GM12872 (cell line): Measurements from ENCODE around the gene BICRA.

Source experiments
- TF ChIP-seq, protein P1 (sequence below): IDR thresholded peaks from 3 replicates; pipeline ENCODE4 v1.5.1; 2011; ENCODE audit warnings: low read depth, mild to moderate bottlenecking, low read length, moderate library complexity; ENCODE audit not compliant: insufficient read depth

BICRA gene

DNA sequence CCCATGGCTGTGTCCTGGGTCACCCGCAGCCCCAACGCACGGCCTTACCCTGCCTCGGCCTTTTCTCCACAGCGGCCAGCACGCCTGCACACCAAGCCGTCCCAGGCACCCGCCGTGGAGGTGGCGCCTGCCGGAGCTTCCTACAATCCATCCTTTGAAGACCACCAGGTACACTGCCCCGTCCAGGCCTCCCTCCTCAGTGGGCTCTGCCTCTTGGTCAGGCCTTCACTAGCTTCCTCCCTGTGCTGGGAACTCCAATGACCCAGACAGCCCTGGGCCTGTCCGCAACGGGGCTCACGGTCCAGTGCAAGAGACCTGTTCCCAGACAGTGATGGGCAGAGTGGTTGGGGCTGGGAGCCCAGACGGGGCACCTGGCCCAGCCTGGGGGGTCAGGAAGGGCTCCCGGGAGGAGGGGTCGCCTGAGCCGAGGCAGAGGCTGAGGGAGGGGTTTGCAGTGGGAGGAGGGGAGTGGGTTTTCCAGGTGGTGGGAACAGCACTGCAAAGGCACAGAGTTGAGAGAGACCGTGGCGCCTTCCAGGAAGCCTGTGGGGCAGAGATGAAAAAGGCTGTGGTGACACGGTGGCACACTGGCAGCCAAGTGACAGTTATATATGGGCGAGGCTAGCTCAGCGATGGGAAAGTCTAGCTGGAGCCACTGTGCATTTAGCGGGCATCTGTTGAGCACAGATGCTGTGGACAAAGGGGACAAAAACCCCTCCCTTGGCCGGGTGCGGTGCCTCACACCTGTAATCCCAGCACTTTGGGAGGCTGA, 143.7 kb downstream of the BICRA start:
- TF ChIP-seq, protein P1, sequence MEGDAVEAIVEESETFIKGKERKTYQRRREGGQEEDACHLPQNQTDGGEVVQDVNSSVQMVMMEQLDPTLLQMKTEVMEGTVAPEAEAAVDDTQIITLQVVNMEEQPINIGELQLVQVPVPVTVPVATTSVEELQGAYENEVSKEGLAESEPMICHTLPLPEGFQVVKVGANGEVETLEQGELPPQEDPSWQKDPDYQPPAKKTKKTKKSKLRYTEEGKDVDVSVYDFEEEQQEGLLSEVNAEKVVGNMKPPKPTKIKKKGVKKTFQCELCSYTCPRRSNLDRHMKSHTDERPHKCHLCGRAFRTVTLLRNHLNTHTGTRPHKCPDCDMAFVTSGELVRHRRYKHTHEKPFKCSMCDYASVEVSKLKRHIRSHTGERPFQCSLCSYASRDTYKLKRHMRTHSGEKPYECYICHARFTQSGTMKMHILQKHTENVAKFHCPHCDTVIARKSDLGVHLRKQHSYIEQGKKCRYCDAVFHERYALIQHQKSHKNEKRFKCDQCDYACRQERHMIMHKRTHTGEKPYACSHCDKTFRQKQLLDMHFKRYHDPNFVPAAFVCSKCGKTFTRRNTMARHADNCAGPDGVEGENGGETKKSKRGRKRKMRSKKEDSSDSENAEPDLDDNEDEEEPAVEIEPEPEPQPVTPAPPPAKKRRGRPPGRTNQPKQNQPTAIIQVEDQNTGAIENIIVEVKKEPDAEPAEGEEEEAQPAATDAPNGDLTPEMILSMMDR = no peak
